ENCODE measurements around the gene CFHR5.
"Not testable (repeated sequence)": the region's sequence is repeated elsewhere in the genome, so short reads cannot be mapped to it uniquely, and the experiment has no call there.

Gene CFHR5

GRCh38 chr1:196977278-196977677 lies at the start of gene CFHR5:
TSS of gene CFHR5 (plus strand) at chr1:196977556. CDS start at chr1:196977665, 109 bp downstream.
- no peak for DNase-seq (ENCODE audit: low read depth)

- not testable (repeated sequence) for DNase-seq (ENCODE audit: low read depth)
Observed at GRCh38 chr1:196932853-196933252, 44.5 kb upstream of the CFHR5 start.

DNA sequence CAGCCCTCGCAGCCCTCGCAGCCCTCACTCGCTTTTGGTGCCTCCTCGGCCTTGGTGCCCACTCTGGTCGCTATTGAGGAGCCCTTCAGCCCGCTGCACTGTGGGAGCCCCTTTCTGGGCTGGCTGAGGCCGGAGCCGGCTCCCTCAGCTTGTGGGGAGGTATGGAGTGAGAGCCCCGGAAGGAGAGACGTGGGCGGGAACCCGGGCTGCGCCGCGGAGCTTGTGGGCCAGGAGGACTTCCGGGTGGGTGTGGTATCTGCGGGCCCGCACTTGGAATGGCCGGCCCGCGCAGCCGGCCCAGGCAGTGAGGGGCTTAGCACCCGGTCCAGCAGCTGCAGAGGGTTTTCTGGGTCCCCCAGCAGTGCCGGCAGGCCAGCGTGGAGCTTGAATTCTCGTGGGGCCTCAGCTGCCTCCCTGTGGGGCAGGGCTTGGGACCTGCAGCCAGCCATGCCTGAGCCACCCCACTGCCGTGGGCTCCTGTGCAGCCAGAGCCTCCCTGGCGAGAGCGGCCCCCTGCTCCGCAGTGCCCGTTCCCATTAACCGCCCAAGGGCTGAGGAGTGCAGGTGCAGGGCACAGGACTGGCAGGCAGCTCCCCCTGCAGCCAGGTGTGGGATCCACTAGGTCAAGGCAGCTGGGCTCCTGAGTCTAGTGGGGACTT lies 43.7 kb upstream of the CFHR5 start:
- no peak for DNase-seq (ENCODE audit: low read depth)

DNA sequence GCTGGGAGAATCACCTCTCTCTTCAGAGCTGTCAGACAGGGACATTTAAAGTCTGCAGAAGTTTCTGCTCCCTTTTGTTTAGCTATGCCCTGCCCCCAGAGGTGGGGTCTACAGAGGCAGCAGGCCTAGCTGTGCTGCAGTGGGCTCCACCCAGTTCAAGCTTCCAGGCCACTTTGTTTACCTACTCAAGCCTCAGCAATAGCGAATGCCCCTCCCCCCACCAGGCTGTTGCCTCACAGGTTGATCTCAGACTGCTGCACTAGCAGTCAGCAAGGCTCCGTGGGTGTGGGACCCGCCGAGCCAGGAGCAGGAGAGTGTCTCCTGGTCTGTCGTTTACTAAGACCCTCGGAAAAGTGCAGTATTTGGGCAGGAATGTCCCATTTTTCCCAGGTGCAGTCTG lies 35.9 kb upstream of the CFHR5 start:
- not testable (repeated sequence) for DNase-seq (ENCODE audit: low read depth)

- DNase-seq (ENCODE audit: low read depth) = not testable (repeated sequence)
Observed at GRCh38 chr1:196943568-196943967, 33.8 kb upstream of the CFHR5 start, which contains the start of gene CFHR2. TSS of gene CFHR2 (plus strand) at chr1:196943738. CDS start at chr1:196943881, 143 bp downstream.

DNA sequence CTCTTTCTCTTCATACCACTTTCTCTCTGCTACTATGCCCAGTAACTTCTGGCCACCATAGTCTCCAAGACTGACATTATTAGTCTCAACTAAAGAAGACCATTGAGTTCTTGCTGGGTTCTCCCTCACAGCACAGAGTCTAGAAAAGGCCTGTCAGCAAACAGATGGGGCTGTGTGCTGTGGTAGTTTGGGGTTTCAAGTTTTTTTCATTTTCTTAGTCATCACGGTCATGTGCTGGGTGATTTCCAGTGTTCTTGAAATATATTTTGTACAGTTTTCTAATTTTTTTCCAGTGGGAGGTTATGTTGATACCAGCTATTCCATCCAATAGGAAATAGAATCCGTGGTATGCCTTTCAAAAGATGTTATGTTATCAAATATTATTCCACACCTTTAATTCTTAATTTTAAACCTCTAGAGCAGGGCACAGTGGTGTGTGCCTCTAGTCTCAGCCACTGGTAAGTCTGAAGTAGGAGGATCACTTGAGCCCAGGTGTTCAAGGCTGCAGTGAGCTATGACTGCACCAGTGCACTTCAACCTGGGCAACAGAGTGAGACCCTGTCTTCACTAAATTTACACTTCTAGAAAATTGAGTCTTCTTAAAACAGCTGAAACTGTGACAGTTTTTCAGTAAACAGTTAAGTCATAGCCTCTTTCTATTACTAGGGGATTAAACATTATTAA lies 25.5 kb upstream of the CFHR5 start:
- no peak for DNase-seq (ENCODE audit: low read depth)

- DNase-seq (ENCODE audit: low read depth) = no peak
Observed at GRCh38 chr1:196954778-196955177, 22.6 kb upstream of the CFHR5 start.

DNA sequence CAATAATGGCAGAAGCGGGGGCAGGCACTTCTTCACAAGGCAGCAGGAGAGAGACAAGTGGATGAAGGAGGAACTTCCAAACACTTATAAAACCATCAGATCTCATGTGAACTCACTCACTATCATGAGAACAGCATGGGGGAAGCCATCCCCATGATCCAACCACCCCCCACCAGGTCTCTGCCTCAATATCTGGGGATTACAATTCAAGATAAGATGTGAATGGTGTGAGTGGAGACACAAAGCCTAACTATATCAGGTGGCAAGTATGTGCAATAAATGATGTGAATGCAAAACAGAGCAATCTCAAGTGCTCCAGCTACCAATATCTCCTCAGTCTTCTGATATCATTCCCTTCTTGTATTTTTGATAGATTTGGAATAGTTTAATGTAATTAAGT lies 21.4 kb upstream of the CFHR5 start:
- no peak for DNase-seq (ENCODE audit: low read depth)

DNA sequence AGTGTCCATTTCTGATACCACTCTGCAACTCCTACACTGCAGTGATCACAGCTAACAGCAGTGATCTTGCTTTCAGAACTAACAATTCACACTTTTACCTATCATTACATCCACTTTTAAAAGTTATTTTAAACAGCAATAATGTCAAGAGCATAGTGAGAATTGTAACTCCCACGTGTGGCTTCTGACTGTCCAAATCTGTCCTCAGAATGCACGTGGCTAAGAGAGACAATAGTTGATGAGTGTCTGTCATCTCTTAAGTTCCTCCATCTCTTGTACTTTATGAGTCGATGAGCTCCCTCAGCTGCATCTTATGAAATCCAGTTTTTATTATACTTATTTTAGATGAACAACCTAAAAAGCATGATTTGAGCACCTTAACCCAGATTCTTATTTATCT lies 16.5 kb upstream of the CFHR5 start:
- no peak for DNase-seq (ENCODE audit: low read depth)

GRCh38 chr1:196970182-196970581 lies 7.2 kb upstream of the CFHR5 start:
- DNase-seq (ENCODE audit: low read depth) = no peak

- no peak for DNase-seq (ENCODE audit: low read depth)
Observed at GRCh38 chr1:196976278-196976677, 1.1 kb upstream of the CFHR5 start.

DNA sequence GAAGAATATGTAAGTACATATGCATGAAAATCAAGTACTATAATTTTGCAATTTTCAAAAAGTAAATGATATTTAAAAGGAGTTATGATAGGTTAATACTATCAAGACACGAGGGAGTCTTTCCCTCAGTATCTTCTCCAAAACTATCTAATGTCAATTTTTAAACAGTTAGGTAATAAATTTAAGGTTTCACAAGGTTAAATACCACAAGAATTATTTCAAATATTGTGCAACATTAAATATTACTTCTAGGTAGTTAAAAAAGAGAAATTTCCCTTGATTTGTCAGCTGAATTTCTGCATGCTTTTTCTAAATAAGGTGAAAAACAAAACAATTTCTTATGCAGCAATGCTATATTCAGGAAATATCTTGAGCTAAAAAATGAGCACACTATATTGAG lies 3.5 kb downstream of the CFHR5 start:
- DNase-seq (ENCODE audit: low read depth) = no peak

- not testable (repeated sequence) for DNase-seq (ENCODE audit: low read depth)
Observed at GRCh38 chr1:196982247-196982646, 4.9 kb downstream of the CFHR5 start.

GRCh38 chr1:196991919-196992651 lies 14.7 kb downstream of the CFHR5 start:
- not testable (repeated sequence) for DNase-seq (ENCODE audit: low read depth)

DNA sequence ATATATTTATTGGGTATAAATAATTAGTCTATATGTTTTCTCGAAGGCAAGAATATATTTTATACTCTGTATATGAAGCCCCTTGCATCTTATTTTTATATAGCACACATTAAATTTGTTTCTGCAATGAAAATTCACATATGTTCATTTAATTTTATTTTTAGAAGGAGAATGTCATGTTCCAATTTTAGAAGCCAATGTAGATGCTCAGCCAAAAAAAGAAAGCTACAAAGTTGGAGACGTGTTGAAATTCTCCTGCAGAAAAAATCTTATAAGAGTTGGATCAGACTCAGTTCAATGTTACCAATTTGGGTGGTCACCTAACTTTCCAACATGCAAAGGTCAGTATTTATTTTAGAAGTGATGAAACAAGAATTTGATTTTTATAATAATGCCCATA lies 16.6 kb downstream of the CFHR5 start:
- no peak for DNase-seq (ENCODE audit: low read depth)

DNA sequence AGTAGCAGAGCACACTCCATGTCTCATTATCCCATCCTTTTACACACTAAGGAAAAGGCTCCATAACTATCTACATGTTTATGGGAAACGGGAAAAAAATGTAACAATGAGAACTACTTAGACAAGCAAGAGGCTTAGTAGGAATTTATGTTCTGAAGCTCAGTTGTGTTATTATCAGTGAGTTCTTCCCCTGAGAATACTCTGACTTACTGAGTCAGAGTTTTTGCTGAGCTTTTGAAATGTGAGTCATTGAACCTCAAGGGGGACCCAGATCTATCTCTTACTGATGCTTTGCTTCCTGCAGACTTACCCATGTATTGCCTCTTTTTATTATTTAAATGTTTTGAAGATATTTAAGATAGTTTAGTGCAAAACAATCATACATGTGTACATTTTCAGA lies 20.1 kb downstream of the CFHR5 start:
- no peak for DNase-seq (ENCODE audit: low read depth)

- no peak for DNase-seq (ENCODE audit: low read depth)
Observed at GRCh38 chr1:197001828-197002227, 24.5 kb downstream of the CFHR5 start.

GRCh38 chr1:197003132-197003531 lies 25.8 kb downstream of the CFHR5 start:
- DNase-seq (ENCODE audit: low read depth) = no peak

- DNase-seq (ENCODE audit: low read depth) = no peak
Observed at GRCh38 chr1:197008861-197009260, 31.5 kb downstream of the CFHR5 start.

DNA sequence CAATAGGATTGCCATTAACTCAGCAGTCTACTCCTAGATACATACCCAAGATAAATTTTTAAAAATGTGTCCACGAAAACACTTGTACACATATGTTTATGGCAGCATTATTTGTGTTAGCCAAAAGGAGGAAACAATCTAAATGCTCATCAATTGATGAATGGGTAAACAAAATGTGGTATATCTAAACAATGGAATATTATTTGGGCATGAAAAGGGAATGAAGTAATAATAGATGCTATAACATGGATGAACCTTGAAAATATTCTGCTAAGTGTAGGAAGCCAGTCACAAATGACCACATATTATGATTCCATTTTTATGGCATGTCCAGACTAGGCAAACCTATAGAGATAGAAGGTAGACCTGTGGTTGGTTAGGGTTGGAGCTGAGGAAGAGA lies 34.3 kb downstream of the CFHR5 start:
- DNase-seq (ENCODE audit: low read depth) = no peak

GRCh38 chr1:197013234-197013633 lies 35.9 kb downstream of the CFHR5 start:
- no peak for DNase-seq (ENCODE audit: low read depth)

- DNase-seq (ENCODE audit: low read depth) = no peak
Observed at GRCh38 chr1:197016751-197017150, 39.4 kb downstream of the CFHR5 start.

- DNase-seq (ENCODE audit: low read depth) = no peak
Observed at GRCh38 chr1:197017558-197018146, 40.3 kb downstream of the CFHR5 start.

Data from activated T-cell treated with anti-CD3 and anti-CD28 coated beads for 24 hours (primary cell).